A549 (cell line): ENCODE results near the gene CYB5RL.

ENCODE experiments used
- CBX2 ChIP-seq: fragments of 200-600 bp; sonication (generic); IDR thresholded peaks from 2 replicates; pipeline ENCODE4 v1.6.1; 2016; ENCODE audit warnings: low read depth, mild to moderate bottlenecking, borderline replicate concordance
- CTCF ChIP-seq: fragments of >200 bp; sonication (Bioruptor Twin); formaldehyde crosslinking; IDR thresholded peaks from 3 replicates; pipeline ENCODE4 v1.5.1; 2016
- ESRRA ChIP-seq: fragments of 150-350 bp; IDR thresholded peaks from 2 replicates; pipeline ENCODE4 v1.6.1; 2014; ENCODE audit warnings: mild to moderate bottlenecking, low read length, borderline replicate concordance
- FOSB ChIP-seq: fragments of 250-450 bp; sonication (Bioruptor Pico); IDR thresholded peaks from 2 replicates; pipeline ENCODE4 v1.5.0; 2020; ENCODE audit warnings: mild to moderate bottlenecking, moderate library complexity
- HDAC2 ChIP-seq: fragments of 200-600 bp; sonication (generic); IDR thresholded peaks from 2 replicates; pipeline ENCODE4 v1.6.1; 2016
- HOXB5 ChIP-seq: fragments of 250-450 bp; sonication (Bioruptor Pico); IDR thresholded peaks from 2 replicates; pipeline ENCODE4 v1.5.0; 2020; ENCODE audit warnings: mild to moderate bottlenecking, moderate library complexity
- MAX ChIP-seq: IDR thresholded peaks from 2 replicates; pipeline ENCODE4 v1.6.1; 2012
- PBX3 ChIP-seq: IDR thresholded peaks from 2 replicates; pipeline ENCODE4 v1.6.1; 2012
- POLR2A ChIP-seq: IDR thresholded peaks from 2 replicates; pipeline ENCODE4 v1.6.1; 2012; ENCODE audit warnings: mild to moderate bottlenecking, low read length
- RAD21 ChIP-seq, 2 experiments: fragments of >200 bp in 1 of 2; sonication (Bioruptor Twin) in 1 of 2; formaldehyde crosslinking in 1 of 2; IDR thresholded peaks in 1 of 2; conservative IDR thresholded peaks in 1 of 2; 2 replicates in 1 of 2; 3 replicates in 1 of 2; pipeline ENCODE4 v1.6.1; 2012 to 2018; ENCODE audit warnings: inconsistent platforms in 1 of 2
- RFX5 ChIP-seq: fragments of 450-650 bp; IDR thresholded peaks from 2 replicates; pipeline ENCODE4 v1.7.1; 2014; ENCODE audit warnings: antibody characterized with exemption, mild to moderate bottlenecking, moderate library complexity
- ZSCAN20 ChIP-seq: fragments of 250-450 bp; sonication (Bioruptor Pico); IDR thresholded peaks from 2 replicates; pipeline ENCODE4 v1.8.0; 2022; ENCODE audit warnings: mild to moderate bottlenecking, moderate library complexity
- TF ChIP-seq, protein P1 (sequence below): fragments of 150-350 bp; IDR thresholded peaks from 2 replicates; pipeline ENCODE4 v1.6.1; 2014; ENCODE audit warnings: low read depth, mild to moderate bottlenecking, low read length

GRCh38 chr1:54244655-54245054 lies 44.8 kb upstream of the CYB5RL start:
- TF ChIP-seq POLR2A (no peak), CTCF (no peak), CBX2 (no peak), FOSB (CRISPR knock-in tag) (no peak), HOXB5 (CRISPR knock-in tag) (no peak), HDAC2 (no peak), ESRRA (no peak), MAX (no peak), RAD21 (conservative IDR thresholded peaks at IDR 0.05 in 1 of 2, IDR thresholded peaks at IDR 0.05 in 1 of 2) (no peak), PBX3 (no peak), RFX5 (no peak), ZSCAN20 (no peak)
- TF ChIP-seq, protein P1, sequence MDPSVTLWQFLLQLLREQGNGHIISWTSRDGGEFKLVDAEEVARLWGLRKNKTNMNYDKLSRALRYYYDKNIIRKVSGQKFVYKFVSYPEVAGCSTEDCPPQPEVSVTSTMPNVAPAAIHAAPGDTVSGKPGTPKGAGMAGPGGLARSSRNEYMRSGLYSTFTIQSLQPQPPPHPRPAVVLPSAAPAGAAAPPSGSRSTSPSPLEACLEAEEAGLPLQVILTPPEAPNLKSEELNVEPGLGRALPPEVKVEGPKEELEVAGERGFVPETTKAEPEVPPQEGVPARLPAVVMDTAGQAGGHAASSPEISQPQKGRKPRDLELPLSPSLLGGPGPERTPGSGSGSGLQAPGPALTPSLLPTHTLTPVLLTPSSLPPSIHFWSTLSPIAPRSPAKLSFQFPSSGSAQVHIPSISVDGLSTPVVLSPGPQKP: no peak
